ENCODE results near the gene NR2C2. TPM values are rescaled to one million over a fixed set of nuclear protein-coding genes. Genes with fewer than 3 reads are reported as not detected.
A peak's percentile ranks its signal among the peaks of the same experiment; 100 is the strongest.

The NR2C2 gene
- total RNA-seq, 4 donors from 2014 or later: 55.6 to 84.3 (median 69.1) TPM

- Histone ChIP-seq H3K9me3 (no peaks in the 10 kb centered on the region), H3K4me3 (no peak overlapping the region), H3K27me3 (no peaks in the 10 kb centered on the region), H3K36me3 (peaks cover 0 to 5% (median 0%) of the 10 kb centered on the region in 3 donors), H3K4me1 (no peaks in the 10 kb centered on the region), H3K27ac (no peak overlapping the region)
- DNase-seq: no peak
- TF ChIP-seq POLR2A (IDR thresholded peaks at IDR 0.05) (no peak), CTCF (IDR thresholded peaks at IDR 0.05) (no peak)
These were observed 34.1 kb upstream of the NR2C2 start for GRCh38 chr3:14913071-14913925.

GRCh38 chr3:14913926-14914778 is 33.2 kb upstream of the NR2C2 start:
- H3K4me3 ChIP-seq: no peak overlapping the region
- H3K9me3 ChIP-seq: no peaks in the 10 kb centered on the region
- peaks cover 0 to 5% (median 0%) of the 10 kb centered on the region in 3 donors for H3K36me3 ChIP-seq
- H3K27me3 ChIP-seq: no peaks in the 10 kb centered on the region
- no peaks in the 10 kb centered on the region for H3K4me1 ChIP-seq
- no peak overlapping the region for H3K27ac ChIP-seq
- no peak for DNase-seq
- TF ChIP-seq CTCF (IDR thresholded peaks at IDR 0.05) (no peak), POLR2A (IDR thresholded peaks at IDR 0.05) (no peak)

- no peak for DNase-seq
- peaks cover 0 to 5% (median 0%) of the 10 kb centered on the region in 3 donors for H3K36me3 ChIP-seq
- no peaks in the 10 kb centered on the region for H3K9me3 ChIP-seq
- H3K27ac ChIP-seq: no peak overlapping the region
- no peaks in the 10 kb centered on the region for H3K27me3 ChIP-seq
- H3K4me3 ChIP-seq: no peak overlapping the region
- TF ChIP-seq POLR2A (IDR thresholded peaks at IDR 0.05) (no peak), CTCF (IDR thresholded peaks at IDR 0.05) (no peak)
- H3K4me1 ChIP-seq: no peaks in the 10 kb centered on the region
These were observed 32.6 kb upstream of the NR2C2 start for GRCh38 chr3:14914779-14915117.

DNA sequence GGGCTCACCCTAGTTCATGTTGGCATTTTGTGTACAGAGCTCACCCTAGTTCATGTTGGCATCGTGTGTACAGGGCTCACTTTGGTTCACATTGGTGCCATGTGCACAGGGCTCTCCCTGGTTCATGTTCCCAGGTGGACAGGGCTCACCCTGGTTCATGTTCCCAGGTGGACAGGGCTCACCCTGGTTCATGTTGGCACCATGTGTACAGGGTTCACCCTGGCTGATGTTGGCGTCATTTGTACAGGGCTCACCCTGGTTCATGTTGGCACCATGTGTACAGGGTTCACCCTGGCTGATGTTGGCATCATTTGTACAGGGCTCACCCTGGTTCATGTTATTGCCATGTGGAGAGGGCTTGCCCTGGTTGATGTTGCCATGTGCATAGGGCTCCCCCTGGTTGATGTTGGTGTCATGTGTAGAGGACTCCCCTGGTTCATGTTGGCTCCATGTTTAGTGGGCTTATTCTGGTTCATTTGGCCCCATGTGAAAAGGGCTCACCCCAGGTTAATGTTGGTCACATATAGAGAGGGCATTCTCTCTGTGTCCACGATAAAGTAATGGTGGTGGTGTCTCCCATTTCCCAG is 31.7 kb upstream of the NR2C2 start:
- DNase-seq: no peak
- no peaks in the 10 kb centered on the region for H3K4me1 ChIP-seq
- no peak for TF ChIP-seq POLR2A (IDR thresholded peaks at IDR 0.05)
- TF ChIP-seq CTCF (IDR thresholded peaks at IDR 0.05): peak in 3 of 6 experiments; percentile 24 to 42 (median 37)
- no peaks in the 10 kb centered on the region for H3K9me3 ChIP-seq
- H3K27me3 ChIP-seq: no peaks in the 10 kb centered on the region
- no peak overlapping the region for H3K27ac ChIP-seq
- H3K36me3 ChIP-seq: peaks cover 0 to 5% (median 0%) of the 10 kb centered on the region in 3 donors
- H3K4me3 ChIP-seq: no peak overlapping the region

GRCh38 chr3:14918356-14918860 is 29.0 kb upstream of the NR2C2 start:
- no peak overlapping the region for H3K27ac ChIP-seq
- DNase-seq: no peak
- H3K9me3 ChIP-seq: no peaks in the 10 kb centered on the region
- TF ChIP-seq POLR2A (IDR thresholded peaks at IDR 0.05) (no peak), CTCF (IDR thresholded peaks at IDR 0.05) (no peak)
- no peaks in the 10 kb centered on the region for H3K27me3 ChIP-seq
- H3K4me1 ChIP-seq: no peaks in the 10 kb centered on the region
- H3K4me3 ChIP-seq: no peak overlapping the region
- peaks cover 0 to 1% (median 0%) of the 10 kb centered on the region in 3 donors for H3K36me3 ChIP-seq
